H1 (cell line): Measurements from ENCODE around the gene ITIH6. TPM values are rescaled to one million over a fixed set of nuclear protein-coding genes. Genes with fewer than 3 reads are reported as not detected.
"Not testable (repeated sequence)": the region's sequence is repeated elsewhere in the genome, so short reads cannot be mapped to it uniquely, and the experiment has no call there.

Source experiments
- CTCF ChIA-PET: fragments of 300-600 bp; sonication (Branson Sonifier 250); formaldehyde crosslinking; loops from one replicate; lab custom pipeline; 2021; ENCODE audit not compliant: partially characterized antibody; lab: Charles Lee
- POLR2A ChIA-PET: fragments of 300-600 bp; sonication (Branson Sonifier 250); formaldehyde crosslinking; loops from one replicate; lab custom pipeline; 2021; ENCODE audit warnings: inconsistent platforms; ENCODE audit not compliant: partially characterized antibody; lab: Charles Lee
- DNase-seq, 2 experiments: peaks; one replicate each; pipeline versions ENCODE4 v3.0.0 to v3.0.0-alpha.2; 2010 to 2022; ENCODE audit warnings: low spot score in 2 of 2, low read depth in 1 of 2, mixed read lengths in 1 of 2
- FAIRE-seq: peaks from 2 replicates; lab custom pipeline; 2011; peaks lifted over from hg19 to GRCh38; lab: Jason Lieb, UNC
- H2AFZ ChIP-seq: 2 replicates; pipeline ENCODE4 v1.8.1; 2012; ENCODE audit warnings: low read length, inconsistent platforms
- H2AK5ac ChIP-seq: 2 replicates; pipeline ENCODE4 v1.6.1; 2013; ENCODE audit warnings: low read depth, low read length
- H2BK120ac ChIP-seq: replicated peaks from 2 replicates; pipeline ENCODE3; 2013; ENCODE audit warnings: low read depth, low read length, inconsistent platforms
- H2BK12ac ChIP-seq: 2 replicates; pipeline ENCODE4 v1.6.1; 2013; ENCODE audit warnings: low read depth, low read length
- H2BK15ac ChIP-seq: 2 replicates; pipeline ENCODE4 v1.6.1; 2013; ENCODE audit warnings: low read length
- H2BK20ac ChIP-seq: 2 replicates; pipeline ENCODE4 v1.6.1; 2013; ENCODE audit warnings: low read length
- H2BK5ac ChIP-seq: 2 replicates; pipeline ENCODE4 v1.6.1; 2013; ENCODE audit warnings: low read depth, low read length
- H3K14ac ChIP-seq: 2 replicates; pipeline ENCODE4 v1.6.1; 2013; ENCODE audit warnings: inconsistent platforms; ENCODE audit not compliant: insufficient read length
- H3K18ac ChIP-seq: 2 replicates; pipeline ENCODE4 v1.6.1; 2013; ENCODE audit warnings: low read length; ENCODE audit errors: extremely low read depth
- H3K23ac ChIP-seq: 2 replicates; pipeline ENCODE4 v1.6.1; 2013; ENCODE audit warnings: inconsistent platforms; ENCODE audit not compliant: insufficient read length
- H3K23me2 ChIP-seq: 2 replicates; pipeline ENCODE4 v1.6.1; 2013; ENCODE audit warnings: low read depth, low read length
- H3K27ac ChIP-seq: 2 replicates; pipeline ENCODE4 v1.6.1; 2011; ENCODE audit warnings: low read depth, low read length, inconsistent platforms
- H3K27me3 ChIP-seq, 4 experiments: replicated peaks in 1 of 4; 1 replicate in 1 of 4; 2 replicates in 3 of 4; pipeline versions ENCODE4 v1.6.1 to v1.8.1; 2011 to 2013; ENCODE audit warnings: low read length in 3 of 4, mild to moderate bottlenecking in 3 of 4, inconsistent platforms in 2 of 4, mixed read lengths in 2 of 4, moderate library complexity in 1 of 4; ENCODE audit not compliant: control insufficient read depth in 3 of 4, insufficient read depth in 3 of 4; ENCODE audit errors: extremely low read depth in 1 of 4
- H3K36me3 ChIP-seq, 4 experiments: 2 replicates each; pipeline versions ENCODE4 v1.6.1 to v1.8.1; 2011 to 2013; ENCODE audit warnings: mild to moderate bottlenecking in 4 of 4, low read length in 3 of 4, moderate library complexity in 2 of 4, control low read depth in 1 of 4, inconsistent platforms in 1 of 4; ENCODE audit not compliant: insufficient read depth in 4 of 4, control insufficient read depth in 2 of 4
- H3K4ac ChIP-seq: replicated peaks from 2 replicates; pipeline ENCODE3; 2013; ENCODE audit warnings: low read length, low read depth, mixed read lengths, inconsistent platforms; ENCODE audit not compliant: insufficient read length
- H3K4me1 ChIP-seq, 4 experiments: replicated peaks in 1 of 4; 1 replicate in 1 of 4; 2 replicates in 3 of 4; pipeline versions ENCODE4 v1.6.1 to v1.8.1; 2011 to 2013; ENCODE audit warnings: low read length in 3 of 4, inconsistent platforms in 2 of 4, mixed read lengths in 1 of 4; ENCODE audit not compliant: insufficient read depth in 4 of 4, control insufficient read depth in 3 of 4
- H3K4me2 ChIP-seq, 2 experiments: 2 replicates each; pipeline versions ENCODE4 v1.6.1 to v1.8.1; 2011 to 2013; ENCODE audit warnings: low read depth in 2 of 2, low read length in 2 of 2, control low read depth in 1 of 2, inconsistent platforms in 1 of 2, mild to moderate bottlenecking in 1 of 2; ENCODE audit not compliant: insufficient read depth in 1 of 2
- H3K4me3 ChIP-seq, 4 experiments: fragments of 200-600, 300-600 bp in 1 of 4; sonication (generic), shearing (Covaris generic), sonication (Bioruptor Twin) in 1 of 4; 2 replicates each; pipeline versions ENCODE4 v1.5.1 to v1.8.1; 2011 to 2016; ENCODE audit warnings: low read length in 4 of 4, low read depth in 3 of 4, control low read depth in 2 of 4, inconsistent platforms in 2 of 4, mild to moderate bottlenecking in 2 of 4, mixed read lengths in 1 of 4, moderate library complexity in 1 of 4; ENCODE audit not compliant: insufficient read depth in 2 of 4; ENCODE audit errors: extremely low read depth in 1 of 4
- H3K56ac ChIP-seq: replicated peaks from 2 replicates; pipeline ENCODE3; 2013; ENCODE audit warnings: low read depth, mild to moderate bottlenecking, mixed read lengths, low read length, inconsistent platforms; ENCODE audit not compliant: insufficient read length
- H3K79me1 ChIP-seq: 2 replicates; pipeline ENCODE4 v1.6.1; 2013; ENCODE audit warnings: low read depth, low read length, control low read depth
- H3K79me2 ChIP-seq, 2 experiments: 2 replicates each; pipeline versions ENCODE4 v1.6.1 to v1.8.1; 2012 to 2013; ENCODE audit warnings: low read length in 2 of 2, mild to moderate bottlenecking in 2 of 2, inconsistent platforms in 1 of 2; ENCODE audit not compliant: insufficient read depth in 2 of 2, control insufficient read depth in 1 of 2
- H3K9ac ChIP-seq, 4 experiments: replicated peaks in 1 of 4; 1 replicate in 1 of 4; 2 replicates in 3 of 4; pipeline versions ENCODE4 v1.6.1 to v1.8.1; 2011 to 2013; ENCODE audit warnings: low read depth in 3 of 4, low read length in 3 of 4, control low read depth in 2 of 4, mild to moderate bottlenecking in 2 of 4, moderate library complexity in 2 of 4, inconsistent platforms in 1 of 4; ENCODE audit errors: extremely low read depth in 1 of 4
- H3K9me3 ChIP-seq, 2 experiments: 2 replicates each; pipeline versions ENCODE4 v1.6.1 to v1.8.1; 2012 to 2013; ENCODE audit warnings: mild to moderate bottlenecking in 2 of 2, moderate library complexity in 2 of 2, control low read depth in 1 of 2, inconsistent platforms in 1 of 2, low read depth in 1 of 2, low read length in 1 of 2, mixed read lengths in 1 of 2; ENCODE audit not compliant: insufficient read depth in 2 of 2
- H4K20me1 ChIP-seq, 2 experiments: replicated peaks in 1 of 2; 2 replicates each; pipeline versions ENCODE3 to v1.8.1; 2011 to 2013; ENCODE audit warnings: inconsistent platforms in 2 of 2, low read length in 2 of 2, mild to moderate bottlenecking in 1 of 2; ENCODE audit not compliant: insufficient read depth in 2 of 2, control insufficient read depth in 1 of 2
- H4K5ac ChIP-seq: 2 replicates; pipeline ENCODE4 v1.6.1; 2013; ENCODE audit warnings: low read length, low read depth, mixed read lengths, inconsistent platforms; ENCODE audit not compliant: insufficient read length
- H4K8ac ChIP-seq: 2 replicates; pipeline ENCODE4 v1.8.0; 2013; ENCODE audit warnings: mild to moderate bottlenecking, moderate library complexity, low read length, inconsistent platforms; ENCODE audit not compliant: insufficient read depth; ENCODE audit errors: extremely low read depth
- H4K91ac ChIP-seq: replicated peaks from 2 replicates; pipeline ENCODE3; 2013; ENCODE audit warnings: low read length, mixed read lengths, inconsistent platforms; ENCODE audit not compliant: insufficient read length
- ATF2 ChIP-seq: IDR thresholded peaks from 2 replicates; pipeline ENCODE4 v1.6.1; 2012; ENCODE audit warnings: low read length, inconsistent platforms
- EGR1 ChIP-seq: IDR thresholded peaks from 2 replicates; pipeline ENCODE4 v1.6.1; 2011; ENCODE audit warnings: low read depth, low read length, borderline replicate concordance
- WGBS, 2 experiments: shearing (Covaris generic) in 1 of 2; methylation state at CpG; one replicate each; pipeline versions ENCODE4 v1.1.6 to v1.1.7; 2013 to 2015; ENCODE audit warnings: low lambda C conversion rate in 2 of 2, mixed read lengths in 2 of 2, inconsistent platforms in 1 of 2, low coverage in 1 of 2, missing lambda C conversion rate in 1 of 2; ENCODE audit not compliant: insufficient replicate concordance in 2 of 2, insufficient coverage in 1 of 2, insufficient read length in 1 of 2; ENCODE audit errors: extremely low coverage in 1 of 2, missing lambda C conversion rate in 1 of 2; 5-methylcytosine and 5-hydroxymethylcytosine counted together
- polyA plus RNA-seq, 7 experiments: library from polyadenylated mRNA; depleted of rRNA in 3 of 7; stranded (reverse) in 5 of 7; unstranded in 2 of 7; fragments of >200 nt in 5 of 7; fragments of 200-250 nt in 2 of 7; gene quantifications; 1 replicate in 5 of 7; 2 replicates in 1 of 7; 4 replicates in 1 of 7; pipeline versions ENCODE4 v1.2.1 to v1.2.3, GENCODE V29; 2011 to 2013; ENCODE audit warnings: missing spikeins in 2 of 7, mixed read lengths in 2 of 7
- total RNA-seq: library from RNA; stranded (reverse); fragmentation: NEBNext Ultra II Directional; extraction: Animal tissue kit (Norgen Biotek cat#: 25700); gene quantifications from 2 replicates; pipeline ENCODE4 v1.2.1, GENCODE V29; 2021

Gene ITIH6
- total and polyA plus RNA-seq, 2 of the 8 experiments (the other 6 are each of a cell fraction or from before 2014, with no cell fraction given): 0.02 TPM; not detected in 1

DNA sequence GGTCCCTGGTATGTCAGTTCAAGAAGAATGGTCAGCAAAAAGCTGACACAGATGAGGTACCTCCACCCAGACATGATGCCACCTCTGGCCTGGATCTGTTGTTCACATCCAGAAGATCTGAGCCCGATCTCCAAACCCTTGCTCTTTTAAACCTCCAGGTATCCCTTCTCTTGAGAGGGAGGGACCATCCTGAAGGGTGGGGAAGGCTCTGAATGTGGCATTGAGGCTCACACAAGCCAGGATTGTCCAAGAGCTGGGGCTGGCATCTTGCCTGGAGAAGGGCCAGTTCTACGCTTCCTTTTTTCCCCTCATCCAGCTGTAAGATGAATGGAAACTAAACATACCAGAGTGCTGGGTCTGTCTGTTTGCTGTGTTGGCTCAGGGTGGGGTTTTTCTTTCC, at the start of gene ITIH6 (continued):
- TF ChIP-seq ATF2 (no peak), EGR1 (no peak)

DNA sequence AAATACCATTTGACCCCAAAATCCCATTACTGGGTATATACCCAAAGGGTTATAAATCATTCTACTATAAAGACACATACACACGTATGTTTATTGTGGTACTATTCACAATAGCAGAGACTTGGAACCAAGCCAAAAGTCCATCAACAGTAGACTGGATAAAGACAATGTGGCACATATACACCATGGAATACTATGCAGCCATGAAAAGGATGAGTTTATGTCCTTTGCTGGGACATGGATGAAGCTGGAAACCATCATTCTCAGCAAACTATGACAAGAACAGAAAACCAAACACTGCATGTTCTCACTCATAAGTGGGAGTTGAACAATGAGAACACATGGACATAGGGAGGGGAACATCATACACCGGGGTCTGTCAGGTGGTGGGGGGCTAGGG, 49.6 kb upstream of the ITIH6 start:
- DNase-seq, H3K4me1 ChIP-seq, H4K20me1 ChIP-seq, H3K18ac ChIP-seq, H3K23ac ChIP-seq, H3K4ac ChIP-seq, H2AFZ ChIP-seq, H2AK5ac ChIP-seq, H3K4me2 ChIP-seq, H3K27me3 ChIP-seq, CTCF ChIA-PET, H4K8ac ChIP-seq, H3K79me2 ChIP-seq, H3K14ac ChIP-seq, H2BK15ac ChIP-seq, H3K4me3 ChIP-seq, FAIRE-seq, H2BK12ac ChIP-seq, POLR2A ChIA-PET, H3K27ac ChIP-seq, H2BK5ac ChIP-seq, H2BK120ac ChIP-seq, H3K9me3 ChIP-seq, H3K9ac ChIP-seq, H3K23me2 ChIP-seq, H3K36me3 ChIP-seq, H4K91ac ChIP-seq, H3K56ac ChIP-seq, H2BK20ac ChIP-seq, H4K5ac ChIP-seq, H3K79me1 ChIP-seq: not testable (repeated sequence)
- WGBS, 2 experiments: 100% methylated on average over 2 of the region's 2 CpGs; no CpG with 5 or more reads in 1 of the 2 experiments
